Transverse colon (tissue), 3 donors: ENCODE data around the gene ELAVL3.

Source experiments
- EP300 ChIP-seq: sonication (generic); formaldehyde crosslinking; IDR thresholded peaks from one replicate; pipeline ENCODE4 v1.6.1; 2017; ENCODE audit warnings: antibody characterized with exemption, low read depth
- POLR2A ChIP-seq: fragments of 450-650 bp; IDR thresholded peaks from one replicate; pipeline ENCODE4 v1.6.1; 2016; ENCODE audit warnings: antibody characterized with exemption, mild to moderate bottlenecking, moderate library complexity
- TF ChIP-seq, protein P1 (sequence below), 5 experiments: fragments of 200-600 bp in 3 of 5; fragments of 450-650 bp in 2 of 5; sonication (generic) in 3 of 5; IDR thresholded peaks; 1 replicate in 2 of 5; 2 replicates in 3 of 5; pipeline ENCODE4 v1.5.1; 2016 to 2017; ENCODE audit warnings: antibody characterized with exemption in 5 of 5, inconsistent platforms in 3 of 5, mild to moderate bottlenecking in 2 of 5, moderate library complexity in 1 of 5

DNA sequence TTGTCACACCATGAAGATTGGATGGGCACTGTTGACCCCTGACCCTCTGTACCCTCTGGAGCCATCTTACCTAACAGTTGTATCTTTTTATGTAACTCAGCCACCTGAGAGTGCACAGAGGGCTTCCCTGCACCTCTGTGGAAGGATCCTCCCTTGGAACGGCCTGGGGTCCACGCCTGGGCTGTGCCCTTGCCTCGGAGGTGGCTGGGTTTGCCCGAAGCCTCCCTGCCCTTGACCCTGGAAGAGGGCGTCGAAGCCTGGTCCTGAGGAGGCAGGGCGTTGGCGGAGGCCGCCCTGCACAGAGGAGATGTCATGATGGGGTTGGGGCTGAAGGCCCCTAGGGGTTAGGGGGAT, 46.2 kb downstream of the ELAVL3 start:
- TF ChIP-seq, protein P1, sequence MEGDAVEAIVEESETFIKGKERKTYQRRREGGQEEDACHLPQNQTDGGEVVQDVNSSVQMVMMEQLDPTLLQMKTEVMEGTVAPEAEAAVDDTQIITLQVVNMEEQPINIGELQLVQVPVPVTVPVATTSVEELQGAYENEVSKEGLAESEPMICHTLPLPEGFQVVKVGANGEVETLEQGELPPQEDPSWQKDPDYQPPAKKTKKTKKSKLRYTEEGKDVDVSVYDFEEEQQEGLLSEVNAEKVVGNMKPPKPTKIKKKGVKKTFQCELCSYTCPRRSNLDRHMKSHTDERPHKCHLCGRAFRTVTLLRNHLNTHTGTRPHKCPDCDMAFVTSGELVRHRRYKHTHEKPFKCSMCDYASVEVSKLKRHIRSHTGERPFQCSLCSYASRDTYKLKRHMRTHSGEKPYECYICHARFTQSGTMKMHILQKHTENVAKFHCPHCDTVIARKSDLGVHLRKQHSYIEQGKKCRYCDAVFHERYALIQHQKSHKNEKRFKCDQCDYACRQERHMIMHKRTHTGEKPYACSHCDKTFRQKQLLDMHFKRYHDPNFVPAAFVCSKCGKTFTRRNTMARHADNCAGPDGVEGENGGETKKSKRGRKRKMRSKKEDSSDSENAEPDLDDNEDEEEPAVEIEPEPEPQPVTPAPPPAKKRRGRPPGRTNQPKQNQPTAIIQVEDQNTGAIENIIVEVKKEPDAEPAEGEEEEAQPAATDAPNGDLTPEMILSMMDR (IDR thresholded peaks at IDR 0.05): no peak
- TF ChIP-seq EP300 (no peak), POLR2A (no peak)
